Esophagus muscularis mucosa (tissue), 3 donors: ENCODE measurements around the gene FGF5.
A peak's percentile ranks its signal among the peaks of the same experiment; 100 is the strongest.

Source experiments
- POLR2A ChIP-seq: fragments of 450-650 bp; IDR thresholded peaks from one replicate; pipeline ENCODE4 v1.6.1; 2017; ENCODE audit warnings: antibody characterized with exemption, moderate library complexity, mild to moderate bottlenecking, low read depth
- POLR2AphosphoS5 ChIP-seq, 2 donors: sonication (generic); formaldehyde crosslinking; IDR thresholded peaks; one replicate each; pipeline ENCODE4 v1.6.1; 2017; ENCODE audit warnings: antibody characterized with exemption in 2 of 2
- TF ChIP-seq, protein P1 (sequence below), 3 experiments: fragments of 200-600 bp in 2 of 3; fragments of 450-650 bp in 1 of 3; sonication (generic) in 2 of 3; IDR thresholded peaks; one replicate each; pipeline ENCODE4 v1.5.1; 2017 to 2019; ENCODE audit warnings: antibody characterized with exemption in 3 of 3, mild to moderate bottlenecking in 2 of 3, moderate library complexity in 1 of 3

DNA sequence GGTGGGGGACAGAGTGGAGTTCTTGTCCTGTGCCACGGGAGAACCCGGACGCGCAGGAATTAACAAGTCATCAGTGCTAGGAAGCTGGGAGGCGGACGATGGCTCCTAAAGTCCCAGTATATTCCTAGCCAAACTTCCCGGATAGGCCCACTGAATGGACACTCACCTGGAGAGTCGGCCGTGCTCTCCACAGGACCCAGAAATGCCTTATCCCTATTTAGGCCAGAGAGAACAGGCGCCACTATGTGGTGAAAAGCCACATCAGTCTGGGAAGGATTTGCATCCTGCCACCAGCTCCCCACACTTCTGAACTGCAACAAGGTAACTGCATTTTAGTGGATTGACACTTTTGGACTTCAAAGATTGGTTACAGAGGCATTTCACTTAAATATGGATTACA is 70.1 kb downstream of the FGF5 start:
- no peak for TF ChIP-seq POLR2A
- TF ChIP-seq, protein P1, sequence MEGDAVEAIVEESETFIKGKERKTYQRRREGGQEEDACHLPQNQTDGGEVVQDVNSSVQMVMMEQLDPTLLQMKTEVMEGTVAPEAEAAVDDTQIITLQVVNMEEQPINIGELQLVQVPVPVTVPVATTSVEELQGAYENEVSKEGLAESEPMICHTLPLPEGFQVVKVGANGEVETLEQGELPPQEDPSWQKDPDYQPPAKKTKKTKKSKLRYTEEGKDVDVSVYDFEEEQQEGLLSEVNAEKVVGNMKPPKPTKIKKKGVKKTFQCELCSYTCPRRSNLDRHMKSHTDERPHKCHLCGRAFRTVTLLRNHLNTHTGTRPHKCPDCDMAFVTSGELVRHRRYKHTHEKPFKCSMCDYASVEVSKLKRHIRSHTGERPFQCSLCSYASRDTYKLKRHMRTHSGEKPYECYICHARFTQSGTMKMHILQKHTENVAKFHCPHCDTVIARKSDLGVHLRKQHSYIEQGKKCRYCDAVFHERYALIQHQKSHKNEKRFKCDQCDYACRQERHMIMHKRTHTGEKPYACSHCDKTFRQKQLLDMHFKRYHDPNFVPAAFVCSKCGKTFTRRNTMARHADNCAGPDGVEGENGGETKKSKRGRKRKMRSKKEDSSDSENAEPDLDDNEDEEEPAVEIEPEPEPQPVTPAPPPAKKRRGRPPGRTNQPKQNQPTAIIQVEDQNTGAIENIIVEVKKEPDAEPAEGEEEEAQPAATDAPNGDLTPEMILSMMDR (IDR thresholded peaks at IDR 0.05) = peak; percentile 28 to 43 (median 37)
- TF ChIP-seq POLR2AphosphoS5 (IDR thresholded peaks at IDR 0.05) = peak in 1 of 2 donors; percentile 13
